K562 (cell line): Measurements from ENCODE around the gene TAF1D. TPM values are rescaled to one million over a fixed set of nuclear protein-coding genes. Genes with fewer than 3 reads are reported as not detected.

Experiments used
- ADNP ChIP-seq: fragments of 200-800 bp; sonication (Bioruptor generic); IDR thresholded peaks from 2 replicates; pipeline ENCODE4 v1.6.1; 2016; ENCODE audit warnings: missing genetic modification characterization, missing compliant biosample characterization
- BACH1 ChIP-seq: fragments of 200-800 bp; sonication (Bioruptor generic); IDR thresholded peaks from 2 replicates; pipeline ENCODE4 v1.6.1; 2016; ENCODE audit warnings: missing genetic modification characterization, missing compliant biosample characterization
- CEBPB ChIP-seq: fragments of 450-650 bp; IDR thresholded peaks from 2 replicates; pipeline ENCODE4 v1.6.1; 2016; ENCODE audit warnings: missing genetic modification characterization, missing compliant biosample characterization
- CREB1 ChIP-seq, 2 experiments: sonication (generic) in 1 of 2; formaldehyde crosslinking in 1 of 2; IDR thresholded peaks; 2 replicates each; pipeline versions ENCODE4 v1.6.1 to v1.8.0; 2012 to 2022; ENCODE audit warnings: inconsistent platforms in 1 of 2, mild to moderate bottlenecking in 1 of 2, missing genetic modification reagents in 1 of 2, moderate library complexity in 1 of 2
- ESRRA ChIP-seq: fragments of 450-650 bp; IDR thresholded peaks from 2 replicates; pipeline ENCODE4 v1.6.1; 2014; ENCODE audit warnings: low read depth, mild to moderate bottlenecking, moderate library complexity, borderline replicate concordance
- GTF2F1 ChIP-seq: IDR thresholded peaks from 2 replicates; pipeline ENCODE4 v1.6.1; 2011; ENCODE audit warnings: low read depth, low read length, improper control_type of control experiment
- KDM4B ChIP-seq, 2 experiments: fragments of 450-650 bp in 1 of 2; sonication (generic) in 1 of 2; IDR thresholded peaks; 2 replicates each; pipeline ENCODE4 v1.6.1; 2016 to 2017; ENCODE audit warnings: borderline replicate concordance in 2 of 2, antibody characterized with exemption in 1 of 2, low read depth in 1 of 2, mild to moderate bottlenecking in 1 of 2
- NFE2L1 ChIP-seq: fragments of 450-650 bp; IDR thresholded peaks from 2 replicates; pipeline ENCODE4 v1.6.1; 2016; ENCODE audit warnings: missing genetic modification characterization, low read depth, mild to moderate bottlenecking, missing compliant biosample characterization, moderate library complexity, borderline replicate concordance
- OTX1 ChIP-seq: fragments of 450-650 bp; formaldehyde crosslinking; IDR thresholded peaks from 2 replicates; pipeline ENCODE4 v1.4.0; 2022; ENCODE audit warnings: mild to moderate bottlenecking
- POLR2G ChIP-seq: fragments of 200-400 bp; formaldehyde crosslinking; IDR thresholded peaks from 2 replicates; pipeline ENCODE4 v1.6.1; 2017; ENCODE audit warnings: low read depth, mild to moderate bottlenecking, antibody characterized with exemption, low read length, moderate library complexity
- POLR2H ChIP-seq: IDR thresholded peaks from 2 replicates; pipeline ENCODE4 v1.6.1; 2016; ENCODE audit warnings: missing genetic modification characterization, low read depth, mild to moderate bottlenecking, control low read depth, missing compliant biosample characterization, moderate library complexity
- RBBP5 ChIP-seq: fragments of 200-600 bp; sonication (generic); IDR thresholded peaks from 2 replicates; pipeline ENCODE4 v1.6.1; 2012; ENCODE audit warnings: borderline replicate concordance, mild to moderate bottlenecking, low read length, control low read depth, inconsistent platforms; ENCODE audit not compliant: insufficient read depth, poor library complexity, severe bottlenecking
- RBM22 ChIP-seq: fragments of 200-400 bp; formaldehyde crosslinking; IDR thresholded peaks from 2 replicates; pipeline ENCODE4 v1.6.1; 2018; ENCODE audit warnings: low read length, low read depth; ENCODE audit not compliant: poor library complexity, severe bottlenecking
- ZFPM2 ChIP-seq: fragments of 250-450 bp; sonication (Bioruptor Pico); IDR thresholded peaks from 2 replicates; pipeline ENCODE4 v1.5.1; 2022; ENCODE audit warnings: mild to moderate bottlenecking
- ZNF589 ChIP-seq: fragments of 200-800 bp; sonication (Bioruptor generic); IDR thresholded peaks from 2 replicates; pipeline ENCODE4 v1.6.1; 2016; ENCODE audit warnings: low read depth, missing genetic modification characterization, missing compliant biosample characterization
- ZNF717 ChIP-seq: fragments of 250-450 bp; sonication (Bioruptor Pico); IDR thresholded peaks from 2 replicates; pipeline ENCODE4 v1.5.0; 2021
- ZZZ3 ChIP-seq: fragments of 450-650 bp; IDR thresholded peaks from 2 replicates; pipeline ENCODE4 v1.6.1; 2016; ENCODE audit warnings: antibody characterized with exemption, mild to moderate bottlenecking, moderate library complexity
- polyA plus RNA-seq, 8 experiments: library from polyadenylated mRNA; depleted of rRNA in 4 of 8; stranded (reverse) in 5 of 8; unstranded in 3 of 8; fragments of >200 nt; fragmentation: Nextera tagmentation in 2 of 8; fragmentation: Illumina TruSeq in 1 of 8; extraction: Ambion mirVana in 2 of 8; extraction: Trizol in 1 of 8; gene quantifications; 2 replicates each; pipeline versions ENCODE4 v1.2.1 to v1.2.3, GENCODE V29; 2011 to 2014; ENCODE audit warnings: inconsistent platforms in 1 of 8, missing spikeins in 1 of 8
- total RNA-seq, 7 experiments: library from RNA; depleted of rRNA in 6 of 7; stranded (reverse); fragments of >200 nt in 6 of 7; fragmentation: Illumina TruSeq in 2 of 7; extraction: Trizol in 2 of 7; gene quantifications; 2 replicates each; pipeline versions ENCODE4 v1.2.1 to v1.2.3, GENCODE V29; 2011 to 2021; ENCODE audit warnings: low replicate concordance in 1 of 7
- TF ChIP-seq, protein P1 (sequence below): fragments of 450-650 bp; formaldehyde crosslinking; IDR thresholded peaks from 2 replicates; pipeline ENCODE4 v1.4.0; 2020; ENCODE audit warnings: mild to moderate bottlenecking, mixed read lengths
- TF ChIP-seq, protein P2 (sequence below): sonication (generic); formaldehyde crosslinking; IDR thresholded peaks from 2 replicates; pipeline ENCODE4 v1.8.1; 2023; ENCODE audit warnings: mild to moderate bottlenecking, missing genetic modification reagents, moderate library complexity
- TF ChIP-seq, protein P3 (sequence below): sonication (generic); formaldehyde crosslinking; IDR thresholded peaks from 2 replicates; pipeline ENCODE4 v1.8.1; 2023; ENCODE audit warnings: mild to moderate bottlenecking, missing genetic modification reagents
- TF ChIP-seq, protein P4 (sequence below): fragments of 450-650 bp; IDR thresholded peaks from 2 replicates; pipeline ENCODE4 v1.6.1; 2014; ENCODE audit warnings: low read depth, mild to moderate bottlenecking, moderate library complexity, borderline replicate concordance

TAF1D gene
- total and polyA plus RNA-seq, 9 of the 15 experiments (the other 6 are each of a cell fraction or from before 2014, with no cell fraction given), result 122 to 347 (median 250) TPM

DNA sequence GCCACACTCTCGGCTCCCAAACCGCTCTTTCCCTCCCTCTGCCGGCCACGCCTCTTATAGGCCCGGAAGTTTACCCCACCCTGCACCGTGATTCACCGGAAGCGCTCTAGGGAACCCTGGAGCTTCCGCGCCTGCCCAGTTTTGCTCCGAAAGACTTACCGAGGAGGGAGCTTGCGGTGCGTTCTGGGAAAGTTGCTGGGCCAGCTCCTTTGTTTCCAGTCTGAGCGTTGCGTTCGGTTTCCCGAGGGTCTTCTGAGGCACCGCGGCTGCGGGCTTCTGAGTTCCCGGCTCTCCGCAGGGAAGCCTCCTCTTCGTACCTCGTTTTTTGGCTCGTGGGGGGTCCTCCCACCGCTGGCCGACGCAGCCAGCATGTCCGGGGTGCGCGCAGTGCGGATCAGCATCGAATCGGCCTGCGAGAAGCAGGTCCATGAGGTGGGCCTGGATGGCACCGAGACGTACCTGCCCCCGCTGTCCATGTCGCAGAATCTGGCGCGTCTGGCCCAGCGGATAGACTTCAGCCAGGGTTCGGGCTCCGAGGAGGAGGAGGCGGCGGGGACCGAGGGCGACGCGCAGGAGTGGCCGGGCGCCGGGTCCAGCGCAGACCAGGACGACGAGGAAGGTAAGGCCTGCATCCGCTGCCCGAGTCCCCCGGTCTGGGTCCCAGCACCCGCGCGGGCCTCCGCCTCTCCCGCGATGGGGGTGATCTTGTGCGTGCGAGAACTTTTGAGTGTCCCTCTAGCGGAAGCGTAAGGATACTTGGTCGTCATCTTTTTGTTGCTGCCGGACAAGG is 43.0 kb upstream of the TAF1D start, which contains the start of gene MED17 (continued):
- TF ChIP-seq, protein P1, sequence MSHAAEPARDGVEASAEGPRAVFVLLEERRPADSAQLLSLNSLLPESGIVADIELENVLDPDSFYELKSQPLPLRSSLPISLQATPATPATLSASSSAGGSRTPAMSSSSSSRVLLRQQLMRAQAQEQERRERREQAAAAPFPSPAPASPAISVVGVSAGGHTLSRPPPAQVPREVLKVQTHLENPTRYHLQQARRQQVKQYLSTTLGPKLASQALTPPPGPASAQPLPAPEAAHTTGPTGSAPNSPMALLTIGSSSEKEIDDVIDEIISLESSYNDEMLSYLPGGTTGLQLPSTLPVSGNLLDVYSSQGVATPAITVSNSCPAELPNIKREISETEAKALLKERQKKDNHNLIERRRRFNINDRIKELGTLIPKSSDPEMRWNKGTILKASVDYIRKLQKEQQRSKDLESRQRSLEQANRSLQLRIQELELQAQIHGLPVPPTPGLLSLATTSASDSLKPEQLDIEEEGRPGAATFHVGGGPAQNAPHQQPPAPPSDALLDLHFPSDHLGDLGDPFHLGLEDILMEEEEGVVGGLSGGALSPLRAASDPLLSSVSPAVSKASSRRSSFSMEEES (CRISPR knock-in tag), result no peak
- TF ChIP-seq, protein P2, sequence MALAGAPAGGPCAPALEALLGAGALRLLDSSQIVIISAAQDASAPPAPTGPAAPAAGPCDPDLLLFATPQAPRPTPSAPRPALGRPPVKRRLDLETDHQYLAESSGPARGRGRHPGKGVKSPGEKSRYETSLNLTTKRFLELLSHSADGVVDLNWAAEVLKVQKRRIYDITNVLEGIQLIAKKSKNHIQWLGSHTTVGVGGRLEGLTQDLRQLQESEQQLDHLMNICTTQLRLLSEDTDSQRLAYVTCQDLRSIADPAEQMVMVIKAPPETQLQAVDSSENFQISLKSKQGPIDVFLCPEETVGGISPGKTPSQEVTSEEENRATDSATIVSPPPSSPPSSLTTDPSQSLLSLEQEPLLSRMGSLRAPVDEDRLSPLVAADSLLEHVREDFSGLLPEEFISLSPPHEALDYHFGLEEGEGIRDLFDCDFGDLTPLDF, result no peak
- TF ChIP-seq CEBPB (tag), result no peak
- TF ChIP-seq POLR2G, result peak; percentile 90
- no peak for TF ChIP-seq NFE2L1
- peak; percentile 53; the same call in 1 of the 2 replicates for TF ChIP-seq GTF2F1
- TF ChIP-seq CREB1 (IDR thresholded peaks at IDR 0.05), result peak; percentile 64
- TF ChIP-seq CREB1 (CRISPR knock-in tag; IDR thresholded peaks at IDR 0.05), result 0 out of 2 replicates have a peak, but pooled peaks have one; percentile 51
- TF ChIP-seq ZNF589, result no peak
- TF ChIP-seq, protein P3, sequence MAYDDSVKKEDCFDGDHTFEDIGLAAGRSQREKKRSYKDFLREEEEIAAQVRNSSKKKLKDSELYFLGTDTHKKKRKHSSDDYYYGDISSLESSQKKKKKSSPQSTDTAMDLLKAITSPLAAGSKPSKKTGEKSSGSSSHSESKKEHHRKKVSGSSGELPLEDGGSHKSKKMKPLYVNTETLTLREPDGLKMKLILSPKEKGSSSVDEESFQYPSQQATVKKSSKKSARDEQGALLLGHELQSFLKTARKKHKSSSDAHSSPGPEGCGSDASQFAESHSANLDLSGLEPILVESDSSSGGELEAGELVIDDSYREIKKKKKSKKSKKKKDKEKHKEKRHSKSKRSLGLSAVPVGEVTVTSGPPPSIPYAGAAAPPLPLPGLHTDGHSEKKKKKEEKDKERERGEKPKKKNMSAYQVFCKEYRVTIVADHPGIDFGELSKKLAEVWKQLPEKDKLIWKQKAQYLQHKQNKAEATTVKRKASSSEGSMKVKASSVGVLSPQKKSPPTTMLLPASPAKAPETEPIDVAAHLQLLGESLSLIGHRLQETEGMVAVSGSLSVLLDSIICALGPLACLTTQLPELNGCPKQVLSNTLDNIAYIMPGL (CRISPR knock-in tag), result no peak
- TF ChIP-seq ESRRA, result no peak
- TF ChIP-seq, protein P4, sequence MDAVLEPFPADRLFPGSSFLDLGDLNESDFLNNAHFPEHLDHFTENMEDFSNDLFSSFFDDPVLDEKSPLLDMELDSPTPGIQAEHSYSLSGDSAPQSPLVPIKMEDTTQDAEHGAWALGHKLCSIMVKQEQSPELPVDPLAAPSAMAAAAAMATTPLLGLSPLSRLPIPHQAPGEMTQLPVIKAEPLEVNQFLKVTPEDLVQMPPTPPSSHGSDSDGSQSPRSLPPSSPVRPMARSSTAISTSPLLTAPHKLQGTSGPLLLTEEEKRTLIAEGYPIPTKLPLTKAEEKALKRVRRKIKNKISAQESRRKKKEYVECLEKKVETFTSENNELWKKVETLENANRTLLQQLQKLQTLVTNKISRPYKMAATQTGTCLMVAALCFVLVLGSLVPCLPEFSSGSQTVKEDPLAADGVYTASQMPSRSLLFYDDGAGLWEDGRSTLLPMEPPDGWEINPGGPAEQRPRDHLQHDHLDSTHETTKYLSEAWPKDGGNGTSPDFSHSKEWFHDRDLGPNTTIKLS, result peak; percentile 41; the same call in 1 of the 2 replicates
- TF ChIP-seq RBM22, result no peak
- no peak; a peak in 1 of 4 replicates for TF ChIP-seq KDM4B (IDR thresholded peaks at IDR 0.05; ENCODE audit: borderline replicate concordance in 2 of 2, low read depth in 1 of 2)
- no peak for TF ChIP-seq ZFPM2 (CRISPR knock-in tag)
- TF ChIP-seq RBBP5, result peak; percentile 90
- peak; percentile 75 for TF ChIP-seq ZZZ3
- no peak for TF ChIP-seq ZNF717 (CRISPR knock-in tag)
- TF ChIP-seq OTX1 (CRISPR knock-in tag), result no peak
- no peak for TF ChIP-seq ADNP (tag)
- peak; percentile 91 for TF ChIP-seq POLR2H (tag)
- TF ChIP-seq BACH1 (tag), result no peak
